Pancreas (tissue), 10 donors: ENCODE measurements around the gene SEMA4D. TPM values are rescaled to one million over a fixed set of nuclear protein-coding genes. Genes with fewer than 3 reads are reported as not detected.

ENCODE experiments used
- ATAC-seq, 4 donors: fragments of 200-7000 bp; cut with Tn5 transposase; one replicate each; pipeline versions ENCODE4 v1.8.0 to v1.9.1; 2020; ENCODE audit warnings: mild to moderate bottlenecking in 4 of 4, moderate library complexity in 4 of 4
- DNase-seq, 6 donors: peaks; one replicate each; pipeline ENCODE4 v3.0.0-alpha.2; 2020
- FAIRE-seq: peaks from 2 replicates; lab custom pipeline; 2012; peaks lifted over from hg19 to GRCh38; lab: Jason Lieb, UNC
- H3K27ac ChIP-seq, 4 donors: fragments of 200-600 bp; sonication (generic); 1 replicate in 3 of 4; 2 replicates in 1 of 4; pipeline versions ENCODE4 v1.5.0 to v1.8.0; 2020
- H3K27me3 ChIP-seq, 4 donors: fragments of 200-600 bp; one replicate each; pipeline ENCODE4 v1.8.0; 2021
- H3K36me3 ChIP-seq, 3 donors: fragments of 200-600 bp; sonication (generic) in 1 of 3; one replicate each; pipeline versions ENCODE4 v1.5.0 to v1.8.0; 2020 to 2021
- H3K4me1 ChIP-seq, 3 donors: fragments of 200-600 bp; one replicate each; pipeline ENCODE4 v1.8.0; 2021
- H3K4me3 ChIP-seq, 4 donors: fragments of 200-600 bp; sonication (generic) in 2 of 4; one replicate each; pipeline versions ENCODE4 v1.5.0 to v1.8.0; 2020 to 2021
- H3K9me3 ChIP-seq, 4 donors: fragments of 200-600 bp; one replicate each; pipeline ENCODE4 v1.8.0; 2021
- WGBS, 2 donors: extraction: QIAGEN DNeasy Blood & Tissue Kit; methylation state at CpG; one replicate each; pipeline ENCODE4 v1.1.7; 2013; 5-methylcytosine and 5-hydroxymethylcytosine counted together
- intact Hi-C, 3 donors: fragments of 100-400 bp; cut with DNase I; formaldehyde crosslinking; loops; one replicate each; pipeline versions ENCODE4 v1.11.1 to v1.14.2; 2022
- microRNA-seq, 2 donors: library from miRNA; unstranded; fragments of <30 nt; microRNA quantifications; one replicate each; pipeline versions ENCODE4 to v1.1.0, GENCODE V29; 2019 to 2020
- polyA plus RNA-seq, 2 donors: library from polyadenylated mRNA; stranded (reverse); fragments of 200-250 nt; gene quantifications; one replicate each; pipeline ENCODE4 v1.2.3, GENCODE V29; 2013
- total RNA-seq, 6 donors: library from RNA; stranded (reverse); fragmentation: NEBNext Ultra II Directional in 4 of 6; extraction: Animal tissue kit (Norgen Biotek cat#: 25700) in 4 of 6; gene quantifications; one replicate each; pipeline versions ENCODE4 v1.2.1 to v1.2.4, GENCODE V29; 2021 to 2023
- TF ChIP-seq, protein P1 (sequence below), 4 donors: fragments of 200-600 bp; sonication (generic) in 3 of 4; IDR thresholded peaks; one replicate each; pipeline versions ENCODE4 v1.5.0 to v1.8.0; 2021; ENCODE audit warnings: antibody characterized with exemption in 4 of 4
- donor health status: healthy with polysubstance abuse.
- donor health status: DM: no; HTN: no; CAD: no; lungs with moderate emphysema.
- donor health status: DM: no; HTN: no; CAD: no.
- donor health status: control.
- donor health status: control.
- donor health status: Bipolar disorder and iron deficiency.
- donor health status: DM: yes; HTN: yes; CAD: no.
- donor health status: DM: no; HTN: no; CAD: no.
- donor health status: DM: no; HTN: no; CAD: no.
- donor health status: DM: yes; HTN: yes; CAD: no.

The SEMA4D gene
- total and polyA plus RNA-seq, 8 donors: 7.1 to 29.7 (median 12.9) TPM

DNA sequence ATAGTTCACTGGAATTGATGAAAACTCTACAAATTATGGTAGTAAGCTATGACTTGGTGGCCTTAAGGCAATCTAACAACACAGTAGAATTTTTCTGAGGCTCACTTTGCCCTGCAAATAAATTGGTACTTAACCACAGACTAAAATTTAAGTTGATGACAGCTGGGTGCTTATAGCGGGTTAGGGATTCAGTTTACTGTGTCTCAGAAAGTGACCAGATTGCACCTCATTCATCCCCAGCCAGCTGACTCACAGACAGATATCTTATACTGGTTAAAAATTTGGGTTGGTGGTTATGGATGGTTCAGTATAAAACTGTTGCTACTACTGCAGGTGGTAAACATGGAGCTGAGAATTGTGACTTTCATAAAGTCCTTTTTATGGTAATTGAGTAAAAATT lies 184.1 kb downstream of the SEMA4D start:
- DNase-seq: no peak
- H3K27me3 ChIP-seq: peaks cover 0 to 4% (median 0%) of the 10 kb centered on the region in 4 donors
- no peak for FAIRE-seq
- peaks cover 0 to 22% (median 9%) of the 10 kb centered on the region in 3 donors for H3K4me1 ChIP-seq
- H3K9me3 ChIP-seq: no peaks in the 10 kb centered on the region
- WGBS, 2 donors: 88 to 93% methylated on average over 1 of the region's 1 CpG
- H3K4me3 ChIP-seq: no peak overlapping the region
- H3K27ac ChIP-seq: no peak overlapping the region
- no peak for ATAC-seq
- intact Hi-C loops: no loop called here
- H3K36me3 ChIP-seq: no peaks in the 10 kb centered on the region
- TF ChIP-seq, protein P1, sequence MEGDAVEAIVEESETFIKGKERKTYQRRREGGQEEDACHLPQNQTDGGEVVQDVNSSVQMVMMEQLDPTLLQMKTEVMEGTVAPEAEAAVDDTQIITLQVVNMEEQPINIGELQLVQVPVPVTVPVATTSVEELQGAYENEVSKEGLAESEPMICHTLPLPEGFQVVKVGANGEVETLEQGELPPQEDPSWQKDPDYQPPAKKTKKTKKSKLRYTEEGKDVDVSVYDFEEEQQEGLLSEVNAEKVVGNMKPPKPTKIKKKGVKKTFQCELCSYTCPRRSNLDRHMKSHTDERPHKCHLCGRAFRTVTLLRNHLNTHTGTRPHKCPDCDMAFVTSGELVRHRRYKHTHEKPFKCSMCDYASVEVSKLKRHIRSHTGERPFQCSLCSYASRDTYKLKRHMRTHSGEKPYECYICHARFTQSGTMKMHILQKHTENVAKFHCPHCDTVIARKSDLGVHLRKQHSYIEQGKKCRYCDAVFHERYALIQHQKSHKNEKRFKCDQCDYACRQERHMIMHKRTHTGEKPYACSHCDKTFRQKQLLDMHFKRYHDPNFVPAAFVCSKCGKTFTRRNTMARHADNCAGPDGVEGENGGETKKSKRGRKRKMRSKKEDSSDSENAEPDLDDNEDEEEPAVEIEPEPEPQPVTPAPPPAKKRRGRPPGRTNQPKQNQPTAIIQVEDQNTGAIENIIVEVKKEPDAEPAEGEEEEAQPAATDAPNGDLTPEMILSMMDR (IDR thresholded peaks at IDR 0.05): no peak

DNA sequence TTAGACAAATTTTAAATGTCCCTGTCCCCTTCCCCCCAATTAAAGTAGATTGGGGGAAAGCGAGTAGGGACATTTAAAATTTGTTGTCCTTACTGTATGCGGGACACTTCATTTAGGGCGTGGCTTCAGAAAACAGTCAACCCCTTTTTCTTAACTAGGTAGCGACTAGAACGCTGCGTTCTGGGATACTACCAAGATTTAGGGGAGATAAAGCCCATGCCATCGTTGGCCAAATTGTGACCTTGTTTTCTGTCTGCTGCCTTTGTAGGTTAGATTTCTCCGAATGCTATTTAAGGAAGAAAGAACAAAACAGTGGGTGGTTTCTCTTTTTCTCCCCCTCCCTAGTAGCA lies 185.7 kb downstream of the SEMA4D start:
- TF ChIP-seq, protein P1 (IDR thresholded peaks at IDR 0.05): no peak
- FAIRE-seq (no peak), ATAC-seq (no peak), DNase-seq (no peak)
- H3K27ac ChIP-seq: no peak overlapping the region
- WGBS, 2 donors: 5 to 10% methylated on average over 8 of the region's 8 CpGs
- peaks cover 0 to 17% (median 5%) of the 10 kb centered on the region in 3 donors for H3K4me1 ChIP-seq
- H3K4me3 ChIP-seq: peak overlapping the region in 1 of 4 donors; percentile 72
- intact Hi-C loops: no loop called here
- no peaks in the 10 kb centered on the region for H3K36me3 ChIP-seq
- peaks cover 0 to 4% (median 0%) of the 10 kb centered on the region in 4 donors for H3K27me3 ChIP-seq
- no peaks in the 10 kb centered on the region for H3K9me3 ChIP-seq

DNA sequence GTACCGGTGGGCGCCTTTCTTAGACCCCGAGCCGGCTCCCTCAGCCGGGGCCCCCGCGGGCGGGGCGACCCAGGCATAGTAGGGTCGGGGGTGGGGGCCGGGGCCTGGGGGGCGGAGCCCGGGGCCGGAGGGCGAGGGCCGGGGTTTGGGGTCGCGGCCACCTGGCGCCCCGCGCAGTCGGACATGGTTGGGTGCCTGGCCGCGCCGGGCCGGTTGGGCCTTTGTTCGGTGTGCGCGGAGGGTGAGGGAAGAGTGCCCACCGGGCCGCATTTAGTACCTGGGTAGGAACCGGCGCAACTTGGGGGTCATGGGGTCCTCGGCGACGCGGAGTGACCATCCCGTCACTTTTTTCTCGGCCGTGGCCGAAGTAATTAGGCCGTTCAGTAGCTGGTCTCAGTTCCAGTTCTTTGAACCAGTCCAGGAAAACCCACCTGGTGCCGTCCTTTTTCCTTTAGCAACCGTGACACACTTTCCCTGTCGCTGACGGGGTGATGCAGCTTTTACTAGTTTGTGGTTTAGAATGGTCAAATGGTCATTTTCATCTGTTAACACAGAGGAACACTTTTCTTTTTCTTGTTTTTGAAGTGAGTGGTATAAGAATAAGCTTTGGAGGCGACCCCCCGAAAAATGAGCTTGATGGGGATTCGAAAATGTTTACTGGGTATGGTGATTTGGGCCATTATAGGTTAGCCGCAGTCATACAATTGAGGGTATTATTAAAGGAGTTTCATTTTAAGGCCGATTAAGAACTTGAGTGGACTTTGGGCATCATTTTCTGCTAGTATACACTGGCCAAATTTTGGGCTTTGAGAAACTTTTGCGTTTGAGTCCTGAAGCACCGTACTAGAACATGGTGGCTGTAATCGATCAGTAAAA lies 186.3 kb downstream of the SEMA4D start:
- Histone ChIP-seq H3K9me3 (no peaks in the 10 kb centered on the region), H3K4me1 (peaks cover 0 to 17% (median 5%) of the 10 kb centered on the region in 3 donors), H3K27ac (peak overlapping the region in 1 of 4 donors; percentile 100), H3K27me3 (peaks cover 0 to 4% (median 0%) of the 10 kb centered on the region in 4 donors), H3K36me3 (no peaks in the 10 kb centered on the region), H3K4me3 (peak overlapping the region; percentile 40 to 91 (median 57))
- TF ChIP-seq, protein P1 (IDR thresholded peaks at IDR 0.05): no peak
- peak in 4 of 6 donors; percentile 21 to 77 (median 63) for DNase-seq
- no peak for FAIRE-seq
- peak in 1 of 4 donors; percentile 1 for ATAC-seq
- WGBS, 2 donors: 1 to 2% methylated on average over 50 to 54 of the region's 54 CpGs
- intact Hi-C loops: no loop called here

Small RNA genes within 50 kb of the gene (microRNA-seq; reads per million reads assigned to microRNA genes)
- gene MIR3153: 0 reads per million in 2 donors

Other genes with a start within 250 kb of the SEMA4D start
- gene CKS2, start 186.9 kb downstream of the SEMA4D start, total RNA-seq: 1 to 10 TPM in 4 of 6 donors, under 1 TPM in 2; 0.83 to 4.1 (median 2.2) TPM
- 1 to 10 TPM; 3.2 to 3.9 TPM for gene CKS2, start 186.9 kb downstream of the SEMA4D start, polyA plus RNA-seq
- gene SECISBP2, start 179.6 kb downstream of the SEMA4D start, total RNA-seq: 10 to 100 TPM; 23.4 to 31.0 (median 29.3) TPM
- 10 to 100 TPM; 30.7 to 41.1 TPM for gene SECISBP2, start 179.6 kb downstream of the SEMA4D start, polyA plus RNA-seq
- 10 to 100 TPM in 5 of 6 donors, 1 to 10 TPM in 1; 9.5 to 39.6 (median 19.0) TPM for gene GADD45G, start 106.9 kb upstream of the SEMA4D start, total RNA-seq
- 100 to 1,000 TPM; 126 to 220 TPM for gene GADD45G, start 106.9 kb upstream of the SEMA4D start, polyA plus RNA-seq